HUES64 (cell line): ENCODE data around the gene TXLNG. TPM values are rescaled to one million over a fixed set of nuclear protein-coding genes. Genes with fewer than 3 reads are reported as not detected.
"Not testable (repeated sequence)": the region's sequence is repeated elsewhere in the genome, so short reads cannot be mapped to it uniquely, and the experiment has no call there.

Experiments used
- H3K27ac ChIP-seq: 2 replicates; pipeline ENCODE4 v1.7.0; 2013; ENCODE audit warnings: low read depth, low read length, inconsistent platforms
- H3K27me3 ChIP-seq: 2 replicates; pipeline ENCODE4 v1.6.1; 2013; ENCODE audit warnings: mild to moderate bottlenecking, low read length; ENCODE audit not compliant: insufficient read depth
- H3K36me3 ChIP-seq: 2 replicates; pipeline ENCODE4 v1.6.1; 2013; ENCODE audit warnings: mild to moderate bottlenecking, low read length; ENCODE audit not compliant: insufficient read depth
- H3K4me1 ChIP-seq: 2 replicates; pipeline ENCODE4 v1.6.1; 2013; ENCODE audit warnings: mild to moderate bottlenecking, low read length, moderate library complexity; ENCODE audit not compliant: insufficient read depth
- H3K4me3 ChIP-seq: 2 replicates; pipeline ENCODE4 v1.5.1; 2013; ENCODE audit warnings: mild to moderate bottlenecking, low read length, moderate library complexity
- H3K9ac ChIP-seq: 2 replicates; pipeline ENCODE4 v1.6.1; 2013; ENCODE audit warnings: mild to moderate bottlenecking, low read depth, low read length
- H3K9me3 ChIP-seq: 2 replicates; pipeline ENCODE4 v1.6.1; 2013; ENCODE audit warnings: low read depth, low read length; ENCODE audit not compliant: insufficient read depth
- WGBS: fragments of 150-250, 120-280 bp; methylation state at CpG from one replicate; pipeline ENCODE4 v1.1.7; 2013; ENCODE audit warnings: missing lambda C conversion rate; 5-methylcytosine and 5-hydroxymethylcytosine counted together
- polyA plus RNA-seq, 2 experiments: library from polyadenylated mRNA; stranded (reverse); fragments of 50-300 nt; gene quantifications; one replicate each; pipeline ENCODE4 v1.2.3, GENCODE V29; 2013

The TXLNG gene
- 26.6 TPM for polyA plus RNA-seq (2013, experiment 1 of 2)
- polyA plus RNA-seq (2013, experiment 2 of 2), result 23.8 TPM

GRCh38 chrX:16786139-16786790 is at the start of gene TXLNG:
Gene TXLNG (plus strand): TSS chrX:16786466. CDS start chrX:16786488, 22 bp downstream.
- WGBS, result under 1% methylated on average over 50 of the region's 59 CpGs
- Histone ChIP-seq H3K9me3 (no peaks in the 10 kb centered on the region), H3K4me1 (no peaks in the 10 kb centered on the region), H3K27me3 (no peaks in the 10 kb centered on the region), H3K4me3 (peak within 1 kb of the TSS; percentile 86), H3K36me3 (peaks cover 21% of the 10 kb centered on the region), H3K9ac (peak within 1 kb of the TSS; percentile 76), H3K27ac (peak within 1 kb of the TSS; percentile 82; the same call in 1 of the 2 replicates)

GRCh38 chrX:16737024-16737423 is 49.2 kb upstream of the TXLNG start:
- 92% methylated on average over 2 of the region's 5 CpGs for WGBS
- Histone ChIP-seq H3K27me3 (no peaks in the 10 kb centered on the region), H3K4me1 (no peaks in the 10 kb centered on the region), H3K9ac (no peak overlapping the region), H3K4me3 (no peak overlapping the region), H3K27ac (no peak overlapping the region), H3K36me3 (peaks cover 61% of the 10 kb centered on the region), H3K9me3 (no peaks in the 10 kb centered on the region)

GRCh38 chrX:16739574-16739973 is 46.7 kb upstream of the TXLNG start:
- no peak overlapping the region for H3K9ac ChIP-seq
- H3K4me3 ChIP-seq, result no peak overlapping the region
- peaks cover 80% of the 10 kb centered on the region for H3K36me3 ChIP-seq
- no peaks in the 10 kb centered on the region for H3K9me3 ChIP-seq
- no peaks in the 10 kb centered on the region for H3K4me1 ChIP-seq
- H3K27ac ChIP-seq, result no peak overlapping the region
- WGBS, result 69% methylated on average over 6 of the region's 6 CpGs
- H3K27me3 ChIP-seq, result no peaks in the 10 kb centered on the region

GRCh38 chrX:16743604-16744325 is 42.5 kb upstream of the TXLNG start:
- 97% methylated on average over 11 of the region's 12 CpGs for WGBS
- H3K4me3 ChIP-seq, result no peak overlapping the region
- no peaks in the 10 kb centered on the region for H3K9me3 ChIP-seq
- no peak overlapping the region for H3K27ac ChIP-seq
- no peak overlapping the region for H3K9ac ChIP-seq
- H3K4me1 ChIP-seq, result no peaks in the 10 kb centered on the region
- H3K36me3 ChIP-seq, result peaks cover 76% of the 10 kb centered on the region
- no peaks in the 10 kb centered on the region for H3K27me3 ChIP-seq

GRCh38 chrX:16745102-16745501 is 41.2 kb upstream of the TXLNG start:
- H3K9me3 ChIP-seq, result no peaks in the 10 kb centered on the region
- H3K9ac ChIP-seq, result no peak overlapping the region
- peaks cover 74% of the 10 kb centered on the region for H3K36me3 ChIP-seq
- no peak overlapping the region for H3K4me3 ChIP-seq
- WGBS, result 95% methylated on average over 5 of the region's 5 CpGs
- no peaks in the 10 kb centered on the region for H3K27me3 ChIP-seq
- H3K27ac ChIP-seq, result no peak overlapping the region
- no peaks in the 10 kb centered on the region for H3K4me1 ChIP-seq

GRCh38 chrX:16745659-16746058 is 40.6 kb upstream of the TXLNG start:
- Histone ChIP-seq H3K4me3 (no peak overlapping the region), H3K27ac (no peak overlapping the region), H3K27me3 (no peaks in the 10 kb centered on the region), H3K9ac (no peak overlapping the region), H3K4me1 (no peaks in the 10 kb centered on the region), H3K36me3 (peaks cover 73% of the 10 kb centered on the region), H3K9me3 (no peaks in the 10 kb centered on the region)
- WGBS, result 95% methylated on average over 4 of the region's 5 CpGs

- Histone ChIP-seq H3K27ac (no peak overlapping the region), H3K9ac (no peak overlapping the region), H3K36me3 (peaks cover 59% of the 10 kb centered on the region), H3K4me3 (no peak overlapping the region), H3K9me3 (no peaks in the 10 kb centered on the region), H3K4me1 (no peaks in the 10 kb centered on the region), H3K27me3 (no peaks in the 10 kb centered on the region)
- over 99% methylated on average over 5 of the region's 5 CpGs for WGBS
Measured at GRCh38 chrX:16748425-16748824, 37.8 kb upstream of the TXLNG start.

GRCh38 chrX:16750136-16750535 is 36.1 kb upstream of the TXLNG start:
- H3K9me3 ChIP-seq, result no peaks in the 10 kb centered on the region
- no peak overlapping the region for H3K9ac ChIP-seq
- no peaks in the 10 kb centered on the region for H3K27me3 ChIP-seq
- H3K36me3 ChIP-seq, result peaks cover 48% of the 10 kb centered on the region
- no peak overlapping the region for H3K4me3 ChIP-seq
- no peaks in the 10 kb centered on the region for H3K4me1 ChIP-seq
- H3K27ac ChIP-seq, result no peak overlapping the region
- WGBS, result 99% methylated on average over 7 of the region's 7 CpGs

GRCh38 chrX:16754019-16754418 is 32.2 kb upstream of the TXLNG start:
- Histone ChIP-seq H3K4me3 (no peak overlapping the region), H3K4me1 (no peaks in the 10 kb centered on the region), H3K9ac (no peak overlapping the region), H3K27me3 (no peaks in the 10 kb centered on the region), H3K36me3 (peaks cover 55% of the 10 kb centered on the region), H3K27ac (no peak overlapping the region), H3K9me3 (no peaks in the 10 kb centered on the region)
- WGBS, result 98% methylated on average over 2 of the region's 2 CpGs

- H3K27me3 ChIP-seq, result no peaks in the 10 kb centered on the region
- WGBS, result 95% methylated on average over 4 of the region's 4 CpGs
Measured at GRCh38 chrX:16756724-16757123, 29.5 kb upstream of the TXLNG start.

GRCh38 chrX:16761500-16761899 is 24.8 kb upstream of the TXLNG start:
- H3K9me3 ChIP-seq, H3K9ac ChIP-seq, H3K4me3 ChIP-seq, H3K27me3 ChIP-seq, H3K27ac ChIP-seq, H3K4me1 ChIP-seq: not testable (repeated sequence)
- peaks cover 36% of the 10 kb centered on the region for H3K36me3 ChIP-seq
- WGBS, result 96% methylated on average over 4 of the region's 4 CpGs

More at GRCh38 chrX:16756724-16757123, 29.5 kb upstream of the TXLNG start:
- Histone ChIP-seq H3K9me3 (no peaks in the 10 kb centered on the region), H3K36me3 (peaks cover 61% of the 10 kb centered on the region), H3K9ac (no peak overlapping the region), H3K4me3 (no peak overlapping the region), H3K27ac (0 out of 2 replicates have a peak overlapping the region, but pooled peaks have one; percentile 18), H3K4me1 (no peaks in the 10 kb centered on the region)
